ENCODE results near the gene STRN3.
"Not testable (repeated sequence)": the region's sequence is repeated elsewhere in the genome, so short reads cannot be mapped to it uniquely, and the experiment has no call there.

Gene STRN3

GRCh38 chr14:30967364-30968098, 58.6 kb downstream of the STRN3 start:
- not testable (repeated sequence) for DNase-seq

- DNase-seq: no peak
These were observed 59.5 kb downstream of the STRN3 start for GRCh38 chr14:30966415-30967363.

DNA sequence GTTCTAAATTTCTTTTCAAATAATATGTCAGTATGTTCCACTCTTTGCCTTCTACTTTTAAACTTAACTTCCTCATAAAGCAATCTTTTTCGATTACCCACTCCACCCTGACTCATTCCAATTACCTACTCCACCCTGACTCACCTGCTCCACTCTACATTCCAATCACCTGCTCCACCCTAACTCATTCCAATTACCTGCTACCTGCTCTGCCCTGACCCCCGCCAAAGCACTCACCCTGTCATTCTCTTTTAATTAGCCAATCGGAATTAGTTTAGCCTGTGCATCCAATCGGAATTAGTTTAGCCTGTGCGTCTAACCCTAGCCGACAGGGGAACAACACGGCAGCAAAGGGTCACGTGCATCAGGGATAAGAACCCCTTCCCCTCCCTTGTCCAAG, 60.3 kb downstream of the STRN3 start:
- DNase-seq: not testable (repeated sequence)

DNA sequence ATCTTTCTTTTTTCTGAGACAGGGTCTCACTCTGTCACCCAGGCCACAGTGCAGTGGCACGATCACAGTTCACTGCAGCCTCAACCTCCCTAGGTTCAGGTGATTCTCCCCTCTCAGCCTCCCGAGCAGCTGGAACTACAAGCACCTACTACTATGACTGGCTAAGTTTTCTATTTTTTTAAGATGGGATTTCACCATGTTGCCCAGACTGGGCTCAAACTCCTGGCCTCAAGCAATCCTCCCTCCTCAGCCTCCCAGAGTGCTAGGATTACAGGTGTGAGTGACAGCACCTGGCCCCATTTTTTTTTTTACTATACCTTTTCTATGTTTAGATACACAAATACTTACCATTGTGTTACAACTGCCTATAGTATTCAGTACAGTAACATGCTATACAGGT, 63.6 kb downstream of the STRN3 start:
- DNase-seq: not testable (repeated sequence)

DNA sequence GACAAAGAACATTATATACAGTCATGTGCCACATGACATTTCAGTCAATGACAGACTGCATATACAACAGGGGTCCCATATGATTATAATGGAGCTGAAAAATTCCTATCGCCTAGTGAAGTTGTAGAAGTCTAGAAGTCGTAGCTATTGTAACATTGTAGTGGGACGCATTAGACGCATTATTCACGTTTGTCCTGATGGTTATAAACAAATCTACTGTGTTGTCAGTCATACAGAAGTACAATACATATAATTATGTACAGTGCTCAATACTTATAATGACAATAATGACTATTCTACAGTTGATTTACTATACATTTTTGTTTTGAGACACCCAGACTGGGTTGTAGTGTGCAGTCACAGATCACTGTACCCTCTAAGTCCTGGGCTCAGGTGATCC, 64.8 kb downstream of the STRN3 start:
- no peak for DNase-seq

DNA sequence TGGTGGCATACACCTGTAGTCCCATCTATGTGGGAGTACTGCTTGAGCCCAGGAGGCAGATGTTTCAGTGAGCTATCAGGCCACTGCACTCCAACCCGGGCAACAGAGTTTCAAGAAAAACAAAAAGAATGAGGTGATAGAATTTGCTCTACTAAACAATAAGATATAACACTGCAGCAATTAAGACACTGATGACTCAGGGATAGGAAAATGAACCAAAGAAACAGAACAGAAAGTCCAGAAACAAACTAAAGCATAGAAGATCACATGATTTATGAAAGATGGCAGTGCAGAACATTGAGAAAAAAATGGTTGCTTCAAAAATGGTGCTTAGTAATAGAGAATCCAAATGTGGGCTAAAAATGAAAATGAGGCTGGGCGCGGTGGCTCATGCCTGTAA, 66.0 kb downstream of the STRN3 start:
- no peak for DNase-seq

DNA sequence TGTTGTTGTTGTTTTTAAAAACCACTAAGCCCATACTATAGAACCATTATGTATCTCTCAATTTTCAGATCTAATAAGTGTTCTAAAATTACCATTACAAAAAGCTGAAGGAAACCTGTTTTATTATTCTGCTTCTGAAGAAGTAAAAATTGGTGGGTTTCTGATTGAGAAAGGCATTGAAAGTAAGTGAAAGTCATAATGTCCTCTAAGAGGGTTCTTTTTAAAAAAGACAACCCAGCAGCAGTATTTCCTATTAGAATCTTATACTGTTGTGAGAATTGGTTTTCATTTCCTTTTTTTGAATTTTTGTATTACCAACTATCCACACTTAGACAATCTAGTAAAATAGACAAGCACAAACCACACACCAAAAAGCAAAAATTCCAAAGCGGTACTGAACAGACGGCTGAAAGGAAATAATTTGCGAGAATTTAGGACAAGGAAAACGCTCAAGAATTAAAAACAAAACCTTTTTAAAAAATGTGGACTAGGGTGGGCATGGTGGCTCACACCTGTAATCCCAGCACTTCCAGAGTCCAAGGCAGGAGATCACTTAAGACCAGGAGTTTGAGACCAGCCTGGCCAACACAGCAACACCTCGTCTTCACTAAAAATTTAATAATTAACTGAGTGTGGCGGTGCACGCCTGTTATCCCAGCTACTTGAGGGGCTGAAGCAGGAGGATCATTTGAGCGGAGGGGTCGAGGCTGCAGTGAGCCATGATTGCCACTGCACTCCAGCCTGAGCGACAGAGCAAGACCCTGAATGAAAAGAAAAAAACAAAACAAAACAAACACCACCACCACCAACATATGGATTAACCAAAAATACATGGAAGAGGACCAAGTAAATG, 67.4 kb downstream of the STRN3 start:
- no peak for DNase-seq

- no peak for DNase-seq
These were observed 68.3 kb downstream of the STRN3 start for GRCh38 chr14:30957813-30958370.

GRCh38 chr14:30949651-30950050, 76.5 kb downstream of the STRN3 start:
- DNase-seq: no peak

DNA sequence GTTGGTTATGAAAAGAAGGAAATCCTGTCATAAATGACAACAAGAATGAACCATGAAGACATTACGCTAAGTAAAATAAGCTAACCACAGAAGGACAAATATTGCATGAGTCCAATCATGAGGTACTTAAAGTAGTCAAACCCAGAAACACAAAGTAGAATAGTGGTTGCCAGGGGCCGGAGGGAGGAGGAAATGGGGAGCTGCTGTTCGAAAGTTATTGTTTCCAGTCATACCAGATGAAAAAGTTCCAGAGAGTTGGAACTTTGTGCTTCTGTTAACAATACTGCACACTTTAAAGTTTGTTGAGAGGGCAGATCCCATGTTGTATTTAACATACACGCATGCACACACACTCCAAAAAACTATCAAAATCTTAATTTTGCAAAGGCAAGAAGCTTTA, 82.5 kb downstream of the STRN3 start:
- DNase-seq: no peak

DNA sequence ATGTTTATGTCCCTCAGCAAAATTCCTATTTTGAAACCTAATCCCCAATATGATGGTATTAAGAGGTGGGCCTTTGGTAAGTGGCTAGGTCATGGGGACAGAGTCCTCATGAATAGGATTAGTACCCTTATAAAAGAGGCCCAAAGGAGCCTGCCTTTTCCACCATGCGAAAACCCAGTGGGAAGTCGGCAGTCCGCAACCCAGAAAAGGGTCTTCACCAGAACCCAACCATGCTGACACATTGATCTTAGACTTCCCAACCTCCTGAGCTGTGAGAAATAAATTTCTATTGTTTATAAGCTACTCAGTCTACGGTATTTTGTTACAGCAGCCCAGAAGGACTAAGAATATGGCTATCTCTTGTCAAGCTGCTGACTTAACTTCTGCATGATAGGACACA, 85.3 kb downstream of the STRN3 start:
- no peak for DNase-seq

DNA sequence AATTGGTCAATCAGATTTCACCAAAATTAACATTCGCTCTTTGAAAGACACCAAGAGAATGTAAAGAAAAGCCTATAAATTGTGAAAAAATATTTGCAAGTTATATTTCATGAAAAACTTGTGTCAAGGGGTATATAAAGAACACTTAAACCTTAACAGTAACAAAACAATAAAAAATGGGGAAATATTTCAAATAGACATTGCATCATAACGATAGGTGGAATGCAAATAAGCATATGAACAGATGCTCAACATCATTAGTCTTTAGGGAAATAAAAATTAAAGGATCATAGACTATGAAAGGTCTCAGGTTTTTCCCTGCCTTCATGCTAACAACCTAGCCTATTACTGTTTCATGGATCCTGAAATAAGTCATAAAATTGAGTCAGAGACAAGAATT, 87.6 kb downstream of the STRN3 start:
- DNase-seq: no peak

DNA sequence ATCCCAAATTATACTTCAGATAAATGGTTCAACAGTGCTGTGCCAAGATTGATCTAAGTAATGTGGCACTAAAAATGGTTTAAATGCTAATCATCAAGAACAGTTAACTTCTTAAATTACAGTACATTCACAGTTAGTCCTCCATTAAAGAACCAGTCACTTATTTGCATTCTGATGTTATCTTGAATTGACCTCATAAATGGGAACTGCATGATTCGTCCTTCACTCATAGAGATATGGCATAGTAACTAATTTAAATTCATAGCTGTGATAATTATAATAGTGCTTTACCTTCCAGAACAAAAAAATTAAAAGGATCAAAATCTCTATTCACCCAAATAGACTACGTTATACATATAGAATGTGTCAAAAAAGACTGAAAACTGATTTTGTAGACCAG, 90.7 kb downstream of the STRN3 start:
- DNase-seq: no peak

GRCh38 chr14:30933937-30934336, 92.2 kb downstream of the STRN3 start:
- not testable (repeated sequence) for DNase-seq

- no peak for DNase-seq
These were observed 97.7 kb downstream of the STRN3 start for GRCh38 chr14:30928462-30928861.

GRCh38 chr14:30925254-30925653, 100.9 kb downstream of the STRN3 start:
- DNase-seq: no peak

DNA sequence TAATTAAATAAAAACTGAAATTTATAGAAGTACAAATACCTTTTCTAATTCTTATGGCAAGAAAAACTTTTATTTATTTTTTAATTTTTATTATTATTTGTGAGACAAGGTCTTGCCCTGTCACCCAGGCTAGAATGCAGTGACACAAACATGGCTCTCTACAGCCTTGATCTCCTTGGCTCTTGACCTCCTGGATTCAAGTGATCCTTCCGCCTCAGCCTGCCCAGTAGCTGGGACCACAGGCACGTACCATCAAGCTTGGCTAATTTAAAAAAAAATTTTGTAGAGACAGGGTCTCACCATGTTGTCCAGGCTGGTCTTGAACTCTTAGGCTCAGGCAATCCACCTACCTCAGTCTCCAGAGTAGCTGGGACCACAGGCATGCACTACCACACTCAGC, 104.4 kb downstream of the STRN3 start:
- DNase-seq: no peak

DNA sequence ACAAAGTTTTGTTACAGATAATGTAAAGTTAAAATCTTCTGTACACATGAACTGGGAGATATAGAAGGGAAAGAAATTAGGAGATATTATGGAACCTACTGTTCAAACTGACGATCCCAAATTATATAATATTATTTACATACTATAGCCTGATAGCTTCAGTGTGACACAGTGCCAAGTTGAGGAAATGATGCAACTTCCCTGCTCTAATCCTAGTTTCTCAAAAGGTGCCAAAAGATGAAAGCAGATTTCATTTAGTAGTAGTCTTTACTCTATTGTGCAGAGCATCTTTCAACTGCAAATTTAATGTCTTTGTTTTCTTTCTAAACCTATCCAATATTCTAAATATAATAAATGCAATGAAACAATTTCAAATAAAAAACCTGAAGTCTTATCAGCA, 104.9 kb downstream of the STRN3 start:
- no peak for DNase-seq

- DNase-seq: no peak
These were observed 110.6 kb downstream of the STRN3 start for GRCh38 chr14:30915596-30915995.

- DNase-seq: no peak
These were observed 111.4 kb downstream of the STRN3 start for GRCh38 chr14:30914812-30915211.

- no peak for DNase-seq
These were observed 117.4 kb downstream of the STRN3 start for GRCh38 chr14:30908826-30909225.

GRCh38 chr14:30907659-30908057, 118.5 kb downstream of the STRN3 start:
- DNase-seq: no peak
